A549 (cell line): Measurements from ENCODE around the gene PTPN9. TPM values are rescaled to one million over a fixed set of nuclear protein-coding genes. Genes with fewer than 3 reads are reported as not detected.
A peak's percentile ranks its signal among the peaks of the same experiment; 100 is the strongest.

ENCODE experiments used
- ATAC-seq, 2 experiments: fragments of 200-7000 bp in 1 of 2; fragments of >200 bp in 1 of 2; cut with Nextera tagmentation in 1 of 2; cut with Tn5 transposase in 1 of 2; 3 replicates each; pipeline versions ENCODE4 v1.8.0 to v1.9.1; 2018 to 2020; ENCODE audit warnings: mild to moderate bottlenecking in 1 of 2, moderate library complexity in 1 of 2
- CTCF ChIA-PET: fragments of 300-600 bp; sonication (Branson Sonifier 250); formaldehyde crosslinking; extraction: SDS; loops from one replicate; lab custom pipeline; 2021; ENCODE audit warnings: antibody characterized with exemption, inconsistent platforms; lab: Yijun Ruan, JAX
- POLR2A ChIA-PET: fragments of 350-600 bp; formaldehyde crosslinking; extraction: SDS; loops from one replicate; lab custom pipeline; 2021; ENCODE audit warnings: antibody characterized with exemption, inconsistent platforms; lab: Yijun Ruan, JAX
- DNase-seq, 2 experiments: peaks; one replicate each; pipeline versions ENCODE4 v3.0.0 to v3.0.0-alpha.2; 2011 to 2016; ENCODE audit warnings: low read depth in 1 of 2, low spot score in 1 of 2
- FAIRE-seq: peaks from 2 replicates; lab custom pipeline; 2011; peaks lifted over from hg19 to GRCh38; lab: Jason Lieb, UNC
- H3K27ac ChIP-seq, 2 experiments: fragments of >200 bp; sonication (Bioruptor Twin); formaldehyde crosslinking; 3 replicates each; pipeline ENCODE4 v1.5.1; 2016 to 2017
- H3K4me1 ChIP-seq: fragments of >200 bp; sonication (Bioruptor Twin); formaldehyde crosslinking; 3 replicates; pipeline ENCODE4 v1.6.1; 2016
- H3K4me2 ChIP-seq: fragments of >200 bp; sonication (Bioruptor Twin); formaldehyde crosslinking; 3 replicates; pipeline ENCODE4 v1.6.1; 2016
- H3K4me3 ChIP-seq: fragments of >200 bp; sonication (Bioruptor Twin); formaldehyde crosslinking; 3 replicates; pipeline ENCODE4 v1.5.1; 2016
- H3K9me3 ChIP-seq: fragments of >200 bp; sonication (Bioruptor Twin); formaldehyde crosslinking; 3 replicates; pipeline ENCODE4 v1.6.1; 2016
- BHLHE40 ChIP-seq: IDR thresholded peaks from 2 replicates; pipeline ENCODE4 v1.6.1; 2012; ENCODE audit warnings: low read depth, low read length, inconsistent platforms
- CEBPB ChIP-seq, 2 experiments: fragments of >200 bp in 1 of 2; sonication (Bioruptor Twin) in 1 of 2; formaldehyde crosslinking in 1 of 2; IDR thresholded peaks; 2 replicates each; pipeline ENCODE4 v1.6.1; 2012 to 2016
- CHD4 ChIP-seq: fragments of 200-600 bp; sonication (generic); IDR thresholded peaks from 2 replicates; pipeline ENCODE4 v1.6.1; 2016; ENCODE audit warnings: antibody characterized with exemption, mild to moderate bottlenecking, borderline replicate concordance
- HOXB5 ChIP-seq: fragments of 250-450 bp; sonication (Bioruptor Pico); IDR thresholded peaks from 2 replicates; pipeline ENCODE4 v1.5.0; 2020; ENCODE audit warnings: mild to moderate bottlenecking, moderate library complexity
- JUNB ChIP-seq: fragments of >200 bp; sonication (Bioruptor Twin); formaldehyde crosslinking; IDR thresholded peaks from 2 replicates; pipeline ENCODE4 v1.6.1; 2016
- MAFK ChIP-seq: fragments of 450-650 bp; IDR thresholded peaks from 2 replicates; pipeline ENCODE4 v1.6.1; 2014; ENCODE audit not compliant: partially characterized antibody
- MYC ChIP-seq: IDR thresholded peaks from 2 replicates; pipeline ENCODE4 v1.6.1; 2012; ENCODE audit warnings: mild to moderate bottlenecking, inconsistent platforms, low read length, improper control_type of control experiment, borderline replicate concordance
- NFE2L2 ChIP-seq: fragments of 150-350 bp; conservative IDR thresholded peaks from 2 replicates; pipeline ENCODE4 v1.6.1; 2014; ENCODE audit warnings: low read length
- RAD21 ChIP-seq, 2 experiments: fragments of >200 bp in 1 of 2; sonication (Bioruptor Twin) in 1 of 2; formaldehyde crosslinking in 1 of 2; IDR thresholded peaks in 1 of 2; conservative IDR thresholded peaks in 1 of 2; 2 replicates in 1 of 2; 3 replicates in 1 of 2; pipeline ENCODE4 v1.6.1; 2012 to 2018; ENCODE audit warnings: inconsistent platforms in 1 of 2
- RARB ChIP-seq: fragments of 250-450 bp; sonication (Bioruptor Pico); IDR thresholded peaks from 2 replicates; pipeline ENCODE4 v1.8.0; 2021; ENCODE audit warnings: mild to moderate bottlenecking, moderate library complexity
- SMC3 ChIP-seq: fragments of >200 bp; sonication (Bioruptor Twin); formaldehyde crosslinking; IDR thresholded peaks from 3 replicates; pipeline ENCODE4 v1.6.1; 2018; ENCODE audit warnings: inconsistent platforms
- WGBS: methylation state at CpG from one replicate; pipeline ENCODE4 v1.1.6; 2017; ENCODE audit errors: missing lambda C conversion rate; 5-methylcytosine and 5-hydroxymethylcytosine counted together
- polyA plus RNA-seq, 4 experiments: library from polyadenylated mRNA; depleted of rRNA in 3 of 4; stranded (reverse); fragments of >200 nt; fragmentation: RNase III in 1 of 4; extraction: RNeasy Plus Mini Kit Qiagen cat#74134 plus additional on column Dnase treatment in 1 of 4; gene quantifications; 2 replicates in 3 of 4; 3 replicates in 1 of 4; pipeline ENCODE4 v1.2.3, GENCODE V29; 2011 to 2017
- TF ChIP-seq, protein P1 (sequence below): fragments of >200 bp; sonication (Bioruptor Twin); formaldehyde crosslinking; IDR thresholded peaks from 3 replicates; pipeline ENCODE4 v1.5.1; 2016
- TF ChIP-seq, protein P2 (sequence below): fragments of 450-650 bp; IDR thresholded peaks from 2 replicates; pipeline ENCODE4 v1.6.1; 2014; ENCODE audit warnings: antibody characterized with exemption
- TF ChIP-seq, protein P3 (sequence below): fragments of 200-600 bp; sonication (generic); IDR thresholded peaks from 2 replicates; pipeline ENCODE4 v1.6.1; 2016; ENCODE audit warnings: antibody characterized with exemption, mild to moderate bottlenecking, moderate library complexity
- TF ChIP-seq, protein P4 (sequence below): IDR thresholded peaks from 2 replicates; pipeline ENCODE4 v1.6.1; 2012; ENCODE audit warnings: low read depth, borderline replicate concordance

Gene PTPN9
- polyA plus RNA-seq, 2 of the 4 experiments (the other 2 are of a cell fraction): 29.5 to 60.2 TPM

DNA sequence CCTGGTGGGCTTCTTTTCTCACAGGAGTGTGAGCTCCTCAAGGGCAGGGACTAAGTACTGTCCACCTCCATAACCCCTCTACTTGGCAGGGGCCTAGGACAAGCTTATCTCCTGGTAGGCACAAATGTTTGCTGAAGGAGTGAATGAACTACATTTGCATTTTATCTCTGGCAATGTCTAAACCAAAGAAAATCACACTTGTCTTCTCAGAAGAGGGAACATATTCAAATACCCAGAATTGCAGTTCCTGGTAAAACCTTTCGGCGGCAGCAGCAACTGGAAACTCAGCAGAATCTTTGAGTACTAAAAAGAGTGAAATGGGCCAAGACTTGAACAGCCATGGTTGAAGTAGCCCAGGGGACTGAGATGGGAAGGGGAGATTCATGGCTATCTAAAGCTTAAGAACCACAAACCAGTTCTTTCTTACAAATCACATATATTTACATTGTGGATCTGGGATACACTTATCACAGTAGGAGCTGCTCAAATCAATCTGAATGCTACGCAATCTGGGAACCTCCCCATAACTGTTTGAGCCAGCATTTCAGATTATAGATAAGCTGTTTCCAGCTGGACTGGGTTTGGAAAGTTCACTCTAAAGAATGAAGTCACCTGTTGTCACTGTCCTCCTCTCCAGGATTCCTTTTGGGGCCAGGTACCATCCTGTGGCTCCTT lies 18.7 kb upstream of the PTPN9 start:
- Histone ChIP-seq H3K4me3 (no peak overlapping the region), H3K4me1 (no peaks in the 10 kb centered on the region), H3K9me3 (no peaks in the 10 kb centered on the region), H3K4me2 (no peak overlapping the region), H3K27ac (no peak overlapping the region)
- DNase-seq: peak; percentile 33 to 38
- FAIRE-seq: no peak
- CTCF ChIA-PET: interaction anchor here (0.5 to 5.4 kb wide), 27 partner anchors 9 to 230 kb away, joined by 3 to 23 read pairs (median 4); partner anchors contain the start of genes IMP3 and SNX33
- POLR2A ChIA-PET: interaction anchor here (1.1 kb wide), 1 partner anchor 144 kb away, joined by 3 read pairs; no protein-coding TSS in a partner anchor
- peak; percentile 45 to 65; a peak in 2 of 6 replicates for ATAC-seq
- peak in 1 of 2 experiments; percentile 36; a peak in 2 of 5 replicates for TF ChIP-seq RAD21 (conservative IDR thresholded peaks at IDR 0.05 in 1 of 2, IDR thresholded peaks at IDR 0.05 in 1 of 2)
- no peak for TF ChIP-seq MAFK
- TF ChIP-seq, protein P1, sequence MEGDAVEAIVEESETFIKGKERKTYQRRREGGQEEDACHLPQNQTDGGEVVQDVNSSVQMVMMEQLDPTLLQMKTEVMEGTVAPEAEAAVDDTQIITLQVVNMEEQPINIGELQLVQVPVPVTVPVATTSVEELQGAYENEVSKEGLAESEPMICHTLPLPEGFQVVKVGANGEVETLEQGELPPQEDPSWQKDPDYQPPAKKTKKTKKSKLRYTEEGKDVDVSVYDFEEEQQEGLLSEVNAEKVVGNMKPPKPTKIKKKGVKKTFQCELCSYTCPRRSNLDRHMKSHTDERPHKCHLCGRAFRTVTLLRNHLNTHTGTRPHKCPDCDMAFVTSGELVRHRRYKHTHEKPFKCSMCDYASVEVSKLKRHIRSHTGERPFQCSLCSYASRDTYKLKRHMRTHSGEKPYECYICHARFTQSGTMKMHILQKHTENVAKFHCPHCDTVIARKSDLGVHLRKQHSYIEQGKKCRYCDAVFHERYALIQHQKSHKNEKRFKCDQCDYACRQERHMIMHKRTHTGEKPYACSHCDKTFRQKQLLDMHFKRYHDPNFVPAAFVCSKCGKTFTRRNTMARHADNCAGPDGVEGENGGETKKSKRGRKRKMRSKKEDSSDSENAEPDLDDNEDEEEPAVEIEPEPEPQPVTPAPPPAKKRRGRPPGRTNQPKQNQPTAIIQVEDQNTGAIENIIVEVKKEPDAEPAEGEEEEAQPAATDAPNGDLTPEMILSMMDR: peak; percentile 36; the same call in 2 of the 3 replicates
- 93% methylated on average over 3 of the region's 3 CpGs for WGBS

DNA sequence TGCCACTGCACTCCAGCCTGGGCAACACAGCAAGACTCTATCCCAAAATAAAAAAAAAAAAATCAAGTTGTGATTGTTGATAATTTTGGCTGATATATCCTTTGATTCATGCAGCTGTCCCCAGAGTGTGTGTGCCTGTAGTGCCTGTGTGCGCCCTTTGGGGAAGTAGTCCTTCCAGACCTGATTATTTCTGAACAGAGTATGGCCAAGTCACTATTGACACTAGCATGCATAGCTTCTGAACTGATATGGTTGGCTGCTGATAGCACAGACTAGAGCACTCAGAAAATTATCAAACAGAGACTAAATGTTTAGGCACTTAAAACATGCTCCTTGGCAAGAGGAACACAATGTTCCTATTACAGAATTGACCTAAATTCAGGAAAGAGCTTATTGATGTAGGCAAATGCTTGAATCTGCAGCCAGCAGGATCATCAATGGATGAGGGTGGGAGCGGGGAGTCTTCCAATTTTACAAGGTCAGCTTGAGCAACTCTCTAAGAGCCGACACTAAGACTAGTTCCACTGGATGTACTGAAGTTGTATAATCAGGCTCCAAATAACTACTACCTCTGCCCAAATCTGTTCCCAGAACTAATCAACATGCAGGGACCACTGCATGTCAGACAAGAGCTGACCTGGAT lies 17.7 kb upstream of the PTPN9 start:
- Histone ChIP-seq H3K9me3 (no peaks in the 10 kb centered on the region), H3K4me3 (no peak overlapping the region), H3K4me1 (no peaks in the 10 kb centered on the region), H3K27ac (no peak overlapping the region), H3K4me2 (no peak overlapping the region)
- TF ChIP-seq RARB (CRISPR knock-in tag): no peak
- no peak for DNase-seq
- WGBS: 92% methylated on average over 3 of the region's 3 CpGs
- POLR2A ChIA-PET: interaction anchor here (1.1 kb wide), 1 partner anchor 143 kb away, joined by 3 read pairs; no protein-coding TSS in a partner anchor
- ATAC-seq: no peak
- CTCF ChIA-PET: interaction anchor here (0.5 to 5.4 kb wide), 21 partner anchors 8 to 229 kb away, joined by 3 to 23 read pairs (median 4); partner anchors contain the start of gene IMP3
- no peak for FAIRE-seq

DNA sequence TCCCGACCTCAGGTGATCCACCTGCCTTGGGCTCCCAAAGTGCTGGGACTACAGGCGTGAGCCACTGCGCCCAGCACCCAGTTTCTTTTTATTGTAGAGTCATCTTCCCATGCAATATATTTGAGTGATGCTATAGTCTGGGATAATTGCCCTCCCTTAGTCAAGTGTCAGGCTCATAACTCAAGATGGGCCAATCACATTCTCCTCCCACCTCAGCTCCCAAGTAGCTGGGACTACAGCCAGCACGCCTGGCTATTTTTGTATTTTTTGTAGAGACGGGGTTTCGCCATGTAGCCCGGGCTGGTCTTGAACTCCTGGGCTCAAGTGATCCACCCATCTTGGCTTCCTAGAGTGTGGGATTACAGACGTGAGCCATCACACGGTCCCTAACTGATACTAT lies 15.2 kb upstream of the PTPN9 start:
- POLR2A ChIA-PET: no interaction called here
- 92% methylated on average over 9 of the region's 9 CpGs for WGBS

DNA sequence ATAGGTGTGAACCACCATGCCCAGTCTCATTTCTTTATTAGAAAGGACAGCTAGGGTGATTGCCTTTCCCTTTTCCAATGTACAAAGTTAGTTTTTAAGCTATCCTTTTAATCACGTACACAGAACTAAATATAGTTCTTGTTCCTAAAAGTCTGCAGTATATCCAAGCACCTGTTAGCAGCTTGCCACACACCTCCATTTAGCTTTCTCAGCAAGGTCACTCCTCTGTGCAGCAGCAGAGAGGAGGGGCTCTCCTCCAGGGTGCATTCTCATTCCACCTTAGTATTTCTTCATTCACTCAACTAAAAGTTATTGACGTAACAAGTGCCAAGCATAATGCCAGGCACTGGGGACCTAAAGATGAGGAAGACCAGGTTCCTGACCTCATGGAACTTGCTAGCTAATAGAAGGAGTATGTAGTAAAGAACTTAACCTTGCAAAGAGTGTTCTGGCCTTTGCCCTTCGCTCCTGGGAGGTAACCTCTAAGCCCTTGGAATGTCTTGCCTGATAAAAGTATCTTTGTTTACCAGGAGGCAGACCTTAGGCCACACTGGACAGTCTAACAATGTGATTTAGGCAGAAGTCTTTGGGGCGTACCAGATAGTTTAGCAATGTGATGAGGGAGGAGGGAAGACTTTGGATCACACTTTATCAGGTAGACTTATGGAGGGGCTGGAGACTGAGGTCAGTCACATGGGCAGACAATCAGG lies 12.7 kb upstream of the PTPN9 start:
- WGBS: 97% methylated on average over 4 of the region's 4 CpGs
- CTCF ChIA-PET: interaction anchor here (0.7 to 6.4 kb wide), 6 partner anchors 10 to 210 kb away, joined by 3 to 22 read pairs (median 4); partner anchors contain the start of gene PTPN9
- peak in 1 of 2 experiments; percentile 30; a peak in 1 of 6 replicates for ATAC-seq
- DNase-seq: no peak
- FAIRE-seq: no peak
- POLR2A ChIA-PET: interaction anchor here (1.3 kb wide), 1 partner anchor 224 kb away, joined by 3 read pairs; no protein-coding TSS in a partner anchor
- no peaks in the 10 kb centered on the region for H3K4me1 ChIP-seq
- H3K9me3 ChIP-seq: no peaks in the 10 kb centered on the region
- no peak overlapping the region for H3K4me3 ChIP-seq
- TF ChIP-seq MYC (no peak), MAFK (no peak), CEBPB (IDR thresholded peaks at IDR 0.05) (no peak), HOXB5 (no peak), RAD21 (conservative IDR thresholded peaks at IDR 0.05 in 1 of 2, IDR thresholded peaks at IDR 0.05 in 1 of 2) (no peak), NFE2L2 (no peak)
- TF ChIP-seq, protein P2, sequence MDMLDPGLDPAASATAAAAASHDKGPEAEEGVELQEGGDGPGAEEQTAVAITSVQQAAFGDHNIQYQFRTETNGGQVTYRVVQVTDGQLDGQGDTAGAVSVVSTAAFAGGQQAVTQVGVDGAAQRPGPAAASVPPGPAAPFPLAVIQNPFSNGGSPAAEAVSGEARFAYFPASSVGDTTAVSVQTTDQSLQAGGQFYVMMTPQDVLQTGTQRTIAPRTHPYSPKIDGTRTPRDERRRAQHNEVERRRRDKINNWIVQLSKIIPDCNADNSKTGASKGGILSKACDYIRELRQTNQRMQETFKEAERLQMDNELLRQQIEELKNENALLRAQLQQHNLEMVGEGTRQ: no peak
- TF ChIP-seq, protein P3, sequence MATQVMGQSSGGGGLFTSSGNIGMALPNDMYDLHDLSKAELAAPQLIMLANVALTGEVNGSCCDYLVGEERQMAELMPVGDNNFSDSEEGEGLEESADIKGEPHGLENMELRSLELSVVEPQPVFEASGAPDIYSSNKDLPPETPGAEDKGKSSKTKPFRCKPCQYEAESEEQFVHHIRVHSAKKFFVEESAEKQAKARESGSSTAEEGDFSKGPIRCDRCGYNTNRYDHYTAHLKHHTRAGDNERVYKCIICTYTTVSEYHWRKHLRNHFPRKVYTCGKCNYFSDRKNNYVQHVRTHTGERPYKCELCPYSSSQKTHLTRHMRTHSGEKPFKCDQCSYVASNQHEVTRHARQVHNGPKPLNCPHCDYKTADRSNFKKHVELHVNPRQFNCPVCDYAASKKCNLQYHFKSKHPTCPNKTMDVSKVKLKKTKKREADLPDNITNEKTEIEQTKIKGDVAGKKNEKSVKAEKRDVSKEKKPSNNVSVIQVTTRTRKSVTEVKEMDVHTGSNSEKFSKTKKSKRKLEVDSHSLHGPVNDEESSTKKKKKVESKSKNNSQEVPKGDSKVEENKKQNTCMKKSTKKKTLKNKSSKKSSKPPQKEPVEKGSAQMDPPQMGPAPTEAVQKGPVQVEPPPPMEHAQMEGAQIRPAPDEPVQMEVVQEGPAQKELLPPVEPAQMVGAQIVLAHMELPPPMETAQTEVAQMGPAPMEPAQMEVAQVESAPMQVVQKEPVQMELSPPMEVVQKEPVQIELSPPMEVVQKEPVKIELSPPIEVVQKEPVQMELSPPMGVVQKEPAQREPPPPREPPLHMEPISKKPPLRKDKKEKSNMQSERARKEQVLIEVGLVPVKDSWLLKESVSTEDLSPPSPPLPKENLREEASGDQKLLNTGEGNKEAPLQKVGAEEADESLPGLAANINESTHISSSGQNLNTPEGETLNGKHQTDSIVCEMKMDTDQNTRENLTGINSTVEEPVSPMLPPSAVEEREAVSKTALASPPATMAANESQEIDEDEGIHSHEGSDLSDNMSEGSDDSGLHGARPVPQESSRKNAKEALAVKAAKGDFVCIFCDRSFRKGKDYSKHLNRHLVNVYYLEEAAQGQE: no peak
- H3K4me2 ChIP-seq: no peak overlapping the region
- H3K27ac ChIP-seq: no peak overlapping the region

More for the DNA sequence above, 15.2 kb upstream of the PTPN9 start:
- no peaks in the 10 kb centered on the region for H3K4me1 ChIP-seq
- DNase-seq (no peak), FAIRE-seq (no peak), ATAC-seq (no peak)
- H3K4me3 ChIP-seq: no peak overlapping the region
- CTCF ChIA-PET: interaction anchor here (5.4 kb wide), 1 partner anchor 25 kb away, joined by 22 read pairs; no protein-coding TSS in a partner anchor
- H3K9me3 ChIP-seq: no peaks in the 10 kb centered on the region
- TF ChIP-seq SMC3 (no peak), MYC (no peak), BHLHE40 (no peak), CHD4 (no peak), JUNB (no peak)
- TF ChIP-seq, protein P4, sequence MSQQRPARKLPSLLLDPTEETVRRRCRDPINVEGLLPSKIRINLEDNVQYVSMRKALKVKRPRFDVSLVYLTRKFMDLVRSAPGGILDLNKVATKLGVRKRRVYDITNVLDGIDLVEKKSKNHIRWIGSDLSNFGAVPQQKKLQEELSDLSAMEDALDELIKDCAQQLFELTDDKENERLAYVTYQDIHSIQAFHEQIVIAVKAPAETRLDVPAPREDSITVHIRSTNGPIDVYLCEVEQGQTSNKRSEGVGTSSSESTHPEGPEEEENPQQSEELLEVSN: no peak
- H3K4me2 ChIP-seq: no peak overlapping the region
- no peak overlapping the region for H3K27ac ChIP-seq
